Vagina (tissue), 2 donors: ENCODE results near the gene NFKBIA. TPM values are rescaled to one million over a fixed set of nuclear protein-coding genes. Genes with fewer than 3 reads are reported as not detected.
A peak's percentile ranks its signal among the peaks of the same experiment; 100 is the strongest.

Source experiments
- DNase-seq, 2 donors: peaks; one replicate each; pipeline ENCODE4 v3.0.0-alpha.2; 2017; ENCODE audit errors: extremely low spot score in 2 of 2
- H3K27ac ChIP-seq: fragments of 200-600 bp; sonication (generic); one replicate; pipeline ENCODE4 v1.5.1; 2019
- H3K27me3 ChIP-seq: fragments of 200-600 bp; sonication (generic); one replicate; pipeline ENCODE4 v1.5.1; 2019
- H3K36me3 ChIP-seq, 2 donors: fragments of 200-600 bp; sonication (generic); one replicate each; pipeline ENCODE4 v1.5.1; 2017 to 2019
- H3K4me1 ChIP-seq: fragments of 200-600 bp; sonication (generic); one replicate; pipeline ENCODE4 v1.5.1; 2019
- H3K4me3 ChIP-seq, 2 donors: fragments of 200-600 bp; sonication (generic); 1 replicate in 1 of 2; 2 replicates in 1 of 2; pipeline ENCODE4 v1.5.1; 2016 to 2019
- H3K9me3 ChIP-seq: fragments of 200-600 bp; sonication (generic); one replicate; pipeline ENCODE4 v1.5.1; 2019
- POLR2A ChIP-seq, 2 donors: fragments of 450-650 bp; IDR thresholded peaks; one replicate each; pipeline ENCODE4 v1.6.1; 2017; ENCODE audit warnings: antibody characterized with exemption in 2 of 2, mild to moderate bottlenecking in 2 of 2, moderate library complexity in 2 of 2
- POLR2AphosphoS5 ChIP-seq, 2 donors: sonication (generic); formaldehyde crosslinking; IDR thresholded peaks; one replicate each; pipeline ENCODE4 v1.9.0; 2017; ENCODE audit warnings: antibody characterized with exemption in 2 of 2, mild to moderate bottlenecking in 2 of 2, low read depth in 1 of 2; ENCODE audit not compliant: insufficient read depth in 1 of 2
- intact Hi-C: fragments of 100-400 bp; cut with DNase I; formaldehyde crosslinking; loops from one replicate; pipeline ENCODE4 v1.15.1; 2023
- total RNA-seq: library from RNA; depleted of rRNA; stranded (reverse); fragments of >200 nt; gene quantifications from one replicate; pipeline ENCODE4 v1.2.3, GENCODE V29; 2016
- TF ChIP-seq, protein P1 (sequence below), 3 experiments: fragments of 450-650 bp in 2 of 3; fragments of 200-600 bp in 1 of 3; sonication (generic) in 1 of 3; IDR thresholded peaks; one replicate each; pipeline ENCODE4 v1.5.1; 2017 to 2019; ENCODE audit warnings: antibody characterized with exemption in 3 of 3, mild to moderate bottlenecking in 2 of 3, moderate library complexity in 2 of 3

NFKBIA gene
- total RNA-seq, 1 donor from 2014 or later: 1,179 TPM

DNA sequence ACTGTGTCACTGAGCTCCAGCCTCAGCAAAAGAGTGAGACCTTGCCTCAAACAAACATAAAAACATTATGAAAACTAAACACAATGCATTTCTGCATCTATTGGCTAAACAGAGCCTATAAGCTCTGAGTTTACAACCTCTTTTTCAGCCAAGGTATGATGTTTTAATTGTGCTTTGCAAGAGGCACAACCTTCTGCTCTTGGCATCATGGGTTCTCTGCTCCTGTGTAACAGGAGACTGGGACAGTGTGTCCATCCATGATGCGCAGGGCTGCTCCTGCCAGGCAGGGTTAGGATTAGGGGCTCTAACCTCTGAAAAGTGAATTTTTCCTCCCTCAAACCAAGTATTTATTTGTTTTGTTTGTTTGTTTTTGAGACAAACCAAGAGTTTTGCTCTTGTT is 5.0 kb upstream of the NFKBIA start:
- peaks cover 36% of the 10 kb centered on the region for H3K4me1 ChIP-seq
- H3K27me3 ChIP-seq: no peaks in the 10 kb centered on the region
- intact Hi-C loops: loop anchor here (5.0 kb wide), 2 partner anchors 192 to 287 kb away; partner anchors contain the start of genes PPP2R3C and PRORP
- H3K9me3 ChIP-seq: no peaks in the 10 kb centered on the region
- no peak overlapping the region for H3K4me3 ChIP-seq
- DNase-seq: no peak
- no peaks in the 10 kb centered on the region for H3K36me3 ChIP-seq
- TF ChIP-seq, protein P1, sequence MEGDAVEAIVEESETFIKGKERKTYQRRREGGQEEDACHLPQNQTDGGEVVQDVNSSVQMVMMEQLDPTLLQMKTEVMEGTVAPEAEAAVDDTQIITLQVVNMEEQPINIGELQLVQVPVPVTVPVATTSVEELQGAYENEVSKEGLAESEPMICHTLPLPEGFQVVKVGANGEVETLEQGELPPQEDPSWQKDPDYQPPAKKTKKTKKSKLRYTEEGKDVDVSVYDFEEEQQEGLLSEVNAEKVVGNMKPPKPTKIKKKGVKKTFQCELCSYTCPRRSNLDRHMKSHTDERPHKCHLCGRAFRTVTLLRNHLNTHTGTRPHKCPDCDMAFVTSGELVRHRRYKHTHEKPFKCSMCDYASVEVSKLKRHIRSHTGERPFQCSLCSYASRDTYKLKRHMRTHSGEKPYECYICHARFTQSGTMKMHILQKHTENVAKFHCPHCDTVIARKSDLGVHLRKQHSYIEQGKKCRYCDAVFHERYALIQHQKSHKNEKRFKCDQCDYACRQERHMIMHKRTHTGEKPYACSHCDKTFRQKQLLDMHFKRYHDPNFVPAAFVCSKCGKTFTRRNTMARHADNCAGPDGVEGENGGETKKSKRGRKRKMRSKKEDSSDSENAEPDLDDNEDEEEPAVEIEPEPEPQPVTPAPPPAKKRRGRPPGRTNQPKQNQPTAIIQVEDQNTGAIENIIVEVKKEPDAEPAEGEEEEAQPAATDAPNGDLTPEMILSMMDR (IDR thresholded peaks at IDR 0.05): no peak
- TF ChIP-seq POLR2A (IDR thresholded peaks at IDR 0.05) (no peak), POLR2AphosphoS5 (IDR thresholded peaks at IDR 0.05; ENCODE audit: insufficient read depth in 1 of 2, low read depth in 1 of 2) (no peak)
- no peak overlapping the region for H3K27ac ChIP-seq

DNA sequence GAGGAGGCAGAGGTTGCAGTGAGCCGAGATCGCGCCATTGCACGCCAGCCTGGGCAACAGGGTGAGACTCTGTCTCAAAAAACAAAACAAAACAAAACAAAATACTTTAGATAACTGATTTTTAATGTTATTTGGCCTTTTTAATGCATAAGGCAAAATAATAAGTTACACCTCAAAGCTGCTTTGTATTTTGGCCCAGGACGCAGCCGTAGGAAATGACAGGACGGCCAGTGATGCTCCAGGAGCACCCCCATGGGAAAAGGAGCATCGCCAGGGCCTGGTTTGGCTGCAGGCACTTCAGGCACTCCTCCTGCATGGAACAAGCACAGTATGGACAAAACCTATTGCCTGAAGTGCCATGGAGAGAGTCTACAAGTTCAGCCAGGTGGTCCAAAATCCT is 3.5 kb upstream of the NFKBIA start:
- TF ChIP-seq, protein P1 (IDR thresholded peaks at IDR 0.05): no peak
- TF ChIP-seq POLR2A (IDR thresholded peaks at IDR 0.05) (no peak), POLR2AphosphoS5 (IDR thresholded peaks at IDR 0.05; ENCODE audit: insufficient read depth in 1 of 2, low read depth in 1 of 2) (no peak)
- no peak overlapping the region for H3K27ac ChIP-seq
- peaks cover 0 to 6% of the 10 kb centered on the region in 2 donors for H3K36me3 ChIP-seq
- intact Hi-C loops: loop anchor here (5.0 kb wide), 2 partner anchors 191 to 286 kb away; partner anchors contain the start of genes PPP2R3C and PRORP
- H3K9me3 ChIP-seq: no peaks in the 10 kb centered on the region
- no peaks in the 10 kb centered on the region for H3K27me3 ChIP-seq
- peaks cover 29% of the 10 kb centered on the region for H3K4me1 ChIP-seq
- no peak for DNase-seq
- H3K4me3 ChIP-seq: no peak overlapping the region

DNA sequence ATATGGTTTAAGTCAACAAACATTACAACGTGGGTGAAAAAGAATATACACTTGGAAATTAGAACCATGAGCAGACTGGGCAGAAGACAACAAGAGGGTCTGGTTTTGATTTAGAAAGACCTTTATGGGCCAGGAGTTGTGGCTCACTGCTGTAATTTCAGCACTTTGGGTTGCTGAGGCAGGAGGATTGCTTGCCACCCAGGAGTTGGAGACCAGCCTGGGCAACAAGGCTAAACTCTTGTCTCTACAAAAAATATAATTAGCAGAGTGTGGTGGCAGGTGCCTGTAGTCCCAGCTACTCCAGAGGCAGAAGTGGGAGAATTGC is 2.7 kb upstream of the NFKBIA start:
- H3K27ac ChIP-seq: peak overlapping the region; percentile 100
- H3K4me3 ChIP-seq: no peak overlapping the region
- no peak for TF ChIP-seq POLR2AphosphoS5 (IDR thresholded peaks at IDR 0.05; ENCODE audit: insufficient read depth in 1 of 2, low read depth in 1 of 2)
- TF ChIP-seq, protein P1 (IDR thresholded peaks at IDR 0.05): no peak
- no peak for TF ChIP-seq POLR2A (IDR thresholded peaks at IDR 0.05)
- H3K36me3 ChIP-seq: peaks cover 4 to 13% of the 10 kb centered on the region in 2 donors
- DNase-seq: no peak
- H3K9me3 ChIP-seq: no peaks in the 10 kb centered on the region
- H3K27me3 ChIP-seq: no peaks in the 10 kb centered on the region
- H3K4me1 ChIP-seq: peaks cover 34% of the 10 kb centered on the region
- intact Hi-C loops: loop anchor here (5.0 kb wide), 2 partner anchors 190 to 285 kb away; partner anchors contain the start of genes PPP2R3C and PRORP

DNA sequence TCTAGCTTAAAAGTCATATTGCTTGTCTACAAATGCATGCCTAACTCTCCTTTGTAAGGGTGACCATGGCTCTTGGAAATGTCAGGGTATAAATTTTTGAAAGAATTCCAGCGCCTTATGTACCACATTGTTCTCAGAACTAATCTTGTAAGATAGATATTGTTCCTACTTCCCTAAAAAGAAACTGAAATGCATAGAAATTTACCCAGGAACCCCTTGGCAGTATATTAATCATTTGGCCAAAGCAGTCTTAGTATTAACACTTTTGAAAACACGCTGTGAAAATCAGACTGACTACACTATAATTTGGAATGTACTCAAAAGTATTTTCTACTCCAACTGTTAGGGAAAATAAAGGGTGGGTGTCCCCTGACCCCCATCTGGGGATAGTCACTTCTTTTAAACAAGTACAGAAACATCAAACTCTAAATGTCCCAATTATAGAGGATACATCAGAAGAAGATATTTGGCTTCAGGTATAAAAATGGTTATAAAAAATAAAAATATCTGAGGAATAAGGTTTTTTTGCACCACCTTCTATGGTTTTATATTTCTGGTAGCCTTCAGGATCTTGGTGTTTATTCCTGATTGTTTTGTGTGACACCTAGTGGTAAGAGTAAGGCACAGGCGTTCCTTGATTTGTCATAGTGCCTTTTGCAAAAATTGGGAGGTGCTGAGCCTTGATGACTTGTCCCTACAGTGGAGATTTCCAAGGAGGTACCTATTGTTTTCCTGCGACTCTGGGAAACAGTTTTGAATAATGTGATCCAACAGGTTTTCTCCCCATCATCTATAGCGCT is 2.2 kb upstream of the NFKBIA start:
- peak overlapping the region; percentile 100 for H3K27ac ChIP-seq
- TF ChIP-seq, protein P1 (IDR thresholded peaks at IDR 0.05): peak; percentile 58 to 90 (median 85)
- peak in 1 of 2 donors; percentile 90 for TF ChIP-seq POLR2AphosphoS5 (IDR thresholded peaks at IDR 0.05; ENCODE audit: insufficient read depth in 1 of 2, low read depth in 1 of 2)
- no peak for TF ChIP-seq POLR2A (IDR thresholded peaks at IDR 0.05)
- peaks cover 40% of the 10 kb centered on the region for H3K4me1 ChIP-seq
- peaks cover 9 to 19% of the 10 kb centered on the region in 2 donors for H3K36me3 ChIP-seq
- H3K9me3 ChIP-seq: no peaks in the 10 kb centered on the region
- intact Hi-C loops: loop anchor here (5.0 kb wide), 2 partner anchors 189 to 284 kb away; partner anchors contain the start of genes PPP2R3C and PRORP
- no peak for DNase-seq
- H3K27me3 ChIP-seq: no peaks in the 10 kb centered on the region
- H3K4me3 ChIP-seq: peak overlapping the region in 1 of 2 donors; percentile 92

DNA sequence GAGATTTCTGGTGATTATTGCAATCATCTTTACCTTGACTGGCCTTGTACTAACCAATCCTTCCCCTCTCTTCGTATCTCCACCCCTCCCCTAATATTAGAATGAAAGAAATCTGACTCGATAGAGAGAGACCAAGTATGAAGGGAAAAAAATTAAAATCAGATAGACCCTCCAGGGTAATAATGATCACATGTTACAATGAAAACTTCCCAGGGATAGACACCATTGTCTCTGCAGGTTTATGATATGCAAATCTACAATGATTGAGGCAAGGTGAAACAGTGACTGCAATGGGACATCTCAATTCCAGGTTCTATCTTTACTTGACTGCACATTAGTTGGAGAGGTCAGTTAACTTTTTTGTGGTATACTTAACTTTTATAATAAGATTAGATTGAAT is 1.5 kb upstream of the NFKBIA start:
- intact Hi-C loops: loop anchor here (5.0 kb wide), 2 partner anchors 189 to 284 kb away; partner anchors contain the start of genes PPP2R3C and PRORP
- H3K36me3 ChIP-seq: peaks cover 15 to 25% of the 10 kb centered on the region in 2 donors
- DNase-seq: no peak
- H3K9me3 ChIP-seq: no peaks in the 10 kb centered on the region
- peaks cover 46% of the 10 kb centered on the region for H3K4me1 ChIP-seq
- H3K27ac ChIP-seq: peak overlapping the region; percentile 100
- TF ChIP-seq POLR2AphosphoS5 (IDR thresholded peaks at IDR 0.05; ENCODE audit: insufficient read depth in 1 of 2, low read depth in 1 of 2) (no peak), POLR2A (IDR thresholded peaks at IDR 0.05) (no peak)
- TF ChIP-seq, protein P1 (IDR thresholded peaks at IDR 0.05): no peak
- peak overlapping the region in 1 of 2 donors; percentile 92 for H3K4me3 ChIP-seq
- no peaks in the 10 kb centered on the region for H3K27me3 ChIP-seq
